ENCODE data around the gene NIT1. TPM values are rescaled to one million over a fixed set of nuclear protein-coding genes. Genes with fewer than 3 reads are reported as not detected.

NIT1 gene
- total and polyA plus RNA-seq, 2 of the 13 experiments (the other 11 are each of a cell fraction or from before 2014, with no cell fraction given) = 22.7 to 31.0 TPM

DNA sequence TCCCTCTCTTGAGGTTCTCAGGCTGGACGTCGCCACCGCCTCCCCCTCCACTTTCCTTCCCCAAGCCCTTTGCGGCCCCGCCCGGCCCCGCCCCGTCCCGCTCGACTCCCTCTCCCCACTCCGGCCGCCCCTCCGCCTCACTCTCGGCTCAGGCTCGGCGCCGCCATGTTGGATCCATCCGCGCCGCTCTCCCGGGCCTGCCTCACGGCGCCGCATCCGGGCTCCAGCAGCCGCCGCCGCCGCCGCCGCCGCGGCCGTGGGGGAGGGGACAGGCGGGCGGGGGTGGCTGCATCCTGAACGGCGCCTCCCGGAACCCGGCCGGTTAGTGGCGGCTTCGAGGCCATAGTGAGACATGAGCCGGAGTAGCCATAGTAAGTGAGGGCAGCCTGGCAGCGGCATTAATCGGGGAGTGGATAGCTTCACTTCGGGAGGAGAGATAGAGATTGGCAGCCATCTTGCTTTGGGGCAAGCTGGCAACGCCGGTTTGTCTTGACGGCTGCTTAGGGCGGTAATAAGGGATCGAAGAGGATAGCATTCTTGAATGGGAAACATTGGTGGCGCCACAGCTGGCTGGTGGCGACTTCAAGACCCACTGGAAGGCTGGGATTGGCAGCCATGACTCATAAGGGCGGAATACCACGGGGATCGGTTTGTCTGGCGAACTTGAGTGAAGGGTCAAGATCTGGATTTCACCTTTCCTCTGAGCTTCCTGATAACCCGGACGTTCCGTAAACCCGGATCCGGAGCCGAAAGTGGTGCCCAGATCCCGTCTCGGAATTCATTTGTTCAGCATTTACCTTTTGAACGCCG is 14.7 kb downstream of the NIT1 start, which contains the start of gene DEDD (continued):
- TF ChIP-seq MXI1 (IDR thresholded peaks at IDR 0.05; ENCODE audit: borderline replicate concordance, low read depth, low read length) (peak; percentile 34; the same call in 1 of the 3 replicates), YEATS4 (CRISPR knock-in tag; IDR thresholded peaks at IDR 0.05; ENCODE audit: borderline replicate concordance) (peak; percentile 76; the same call in 1 of the 2 replicates), TOPORS (CRISPR knock-in tag; IDR thresholded peaks at IDR 0.05) (peak; percentile 29; the same call in 1 of the 2 replicates), ZNF431 (CRISPR knock-in tag; IDR thresholded peaks at IDR 0.05; ENCODE audit: borderline replicate concordance, low read depth) (peak; percentile 55; the same call in 1 of the 2 replicates), ZNF24 (IDR thresholded peaks at IDR 0.05) (peak; percentile 79), SP4 (CRISPR knock-in tag; IDR thresholded peaks at IDR 0.05) (0 out of 2 replicates have a peak, but pooled peaks have one; percentile 14), ZNF350 (CRISPR knock-in tag; IDR thresholded peaks at IDR 0.05; ENCODE audit: borderline replicate concordance, low read depth) (0 out of 2 replicates have a peak, but pooled peaks have one; percentile 19), RFX1 (IDR thresholded peaks at IDR 0.05) (no peak), ZSCAN31 (CRISPR knock-in tag; IDR thresholded peaks at IDR 0.05; ENCODE audit: low read depth) (peak; percentile 74), TCF12 (IDR thresholded peaks at IDR 0.05) (no peak), TCF12 (CRISPR knock-in tag; IDR thresholded peaks at IDR 0.05) (0 out of 2 replicates have a peak, but pooled peaks have one; percentile 25), SP1 (IDR thresholded peaks at IDR 0.05) (no peak), SP1 (CRISPR knock-in tag; IDR thresholded peaks at IDR 0.05) (peak; percentile 9; the same call in 1 of the 2 replicates), ZNF460 (CRISPR knock-in tag; IDR thresholded peaks at IDR 0.05; ENCODE audit: borderline replicate concordance) (peak; percentile 12; the same call in 1 of the 2 replicates), ZNF451 (CRISPR knock-in tag; IDR thresholded peaks at IDR 0.05) (no peak), ASH2L (IDR thresholded peaks at IDR 0.05; ENCODE audit: insufficient read length, low read depth, low read length) (peak; percentile 79), AGO1 (IDR thresholded peaks at IDR 0.05; ENCODE audit: low read depth, low read length, poor library complexity, severe bottlenecking) (peak; percentile 60), ZNF441 (CRISPR knock-in tag; IDR thresholded peaks at IDR 0.05; ENCODE audit: borderline replicate concordance) (peak; percentile 77; the same call in 1 of the 2 replicates)
- TF ChIP-seq, protein P1, sequence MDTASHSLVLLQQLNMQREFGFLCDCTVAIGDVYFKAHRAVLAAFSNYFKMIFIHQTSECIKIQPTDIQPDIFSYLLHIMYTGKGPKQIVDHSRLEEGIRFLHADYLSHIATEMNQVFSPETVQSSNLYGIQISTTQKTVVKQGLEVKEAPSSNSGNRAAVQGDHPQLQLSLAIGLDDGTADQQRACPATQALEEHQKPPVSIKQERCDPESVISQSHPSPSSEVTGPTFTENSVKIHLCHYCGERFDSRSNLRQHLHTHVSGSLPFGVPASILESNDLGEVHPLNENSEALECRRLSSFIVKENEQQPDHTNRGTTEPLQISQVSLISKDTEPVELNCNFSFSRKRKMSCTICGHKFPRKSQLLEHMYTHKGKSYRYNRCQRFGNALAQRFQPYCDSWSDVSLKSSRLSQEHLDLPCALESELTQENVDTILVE (CRISPR knock-in tag; IDR thresholded peaks at IDR 0.05) = peak; percentile 99
- TF ChIP-seq, protein P2, sequence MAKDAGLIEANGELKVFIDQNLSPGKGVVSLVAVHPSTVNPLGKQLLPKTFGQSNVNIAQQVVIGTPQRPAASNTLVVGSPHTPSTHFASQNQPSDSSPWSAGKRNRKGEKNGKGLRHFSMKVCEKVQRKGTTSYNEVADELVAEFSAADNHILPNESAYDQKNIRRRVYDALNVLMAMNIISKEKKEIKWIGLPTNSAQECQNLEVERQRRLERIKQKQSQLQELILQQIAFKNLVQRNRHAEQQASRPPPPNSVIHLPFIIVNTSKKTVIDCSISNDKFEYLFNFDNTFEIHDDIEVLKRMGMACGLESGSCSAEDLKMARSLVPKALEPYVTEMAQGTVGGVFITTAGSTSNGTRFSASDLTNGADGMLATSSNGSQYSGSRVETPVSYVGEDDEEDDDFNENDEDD (CRISPR knock-in tag; IDR thresholded peaks at IDR 0.05; ENCODE audit: borderline replicate concordance) = peak; percentile 12; the same call in 1 of the 2 replicates
- TF ChIP-seq, protein P3, sequence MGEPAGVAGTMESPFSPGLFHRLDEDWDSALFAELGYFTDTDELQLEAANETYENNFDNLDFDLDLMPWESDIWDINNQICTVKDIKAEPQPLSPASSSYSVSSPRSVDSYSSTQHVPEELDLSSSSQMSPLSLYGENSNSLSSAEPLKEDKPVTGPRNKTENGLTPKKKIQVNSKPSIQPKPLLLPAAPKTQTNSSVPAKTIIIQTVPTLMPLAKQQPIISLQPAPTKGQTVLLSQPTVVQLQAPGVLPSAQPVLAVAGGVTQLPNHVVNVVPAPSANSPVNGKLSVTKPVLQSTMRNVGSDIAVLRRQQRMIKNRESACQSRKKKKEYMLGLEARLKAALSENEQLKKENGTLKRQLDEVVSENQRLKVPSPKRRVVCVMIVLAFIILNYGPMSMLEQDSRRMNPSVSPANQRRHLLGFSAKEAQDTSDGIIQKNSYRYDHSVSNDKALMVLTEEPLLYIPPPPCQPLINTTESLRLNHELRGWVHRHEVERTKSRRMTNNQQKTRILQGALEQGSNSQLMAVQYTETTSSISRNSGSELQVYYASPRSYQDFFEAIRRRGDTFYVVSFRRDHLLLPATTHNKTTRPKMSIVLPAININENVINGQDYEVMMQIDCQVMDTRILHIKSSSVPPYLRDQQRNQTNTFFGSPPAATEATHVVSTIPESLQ (CRISPR knock-in tag; conservative IDR thresholded peaks at IDR 0.05) = 0 out of 2 replicates have a peak, but pooled peaks have one; percentile 34
